Liver (tissue), 9 donors: Measurements from ENCODE around the gene KIT. TPM values are rescaled to one million over a fixed set of nuclear protein-coding genes. Genes with fewer than 3 reads are reported as not detected.

Experiments used
- DNase-seq: peaks from one replicate; pipeline ENCODE4 v3.0.0-alpha.2; 2017; ENCODE audit warnings: low spot score
- H3K27ac ChIP-seq, 2 donors: one replicate each; pipeline ENCODE4 v1.7.0; 2013; ENCODE audit warnings: inconsistent platforms in 2 of 2, low read length in 2 of 2, control low read depth in 1 of 2, low read depth in 1 of 2, mild to moderate bottlenecking in 1 of 2
- H3K27me3 ChIP-seq, 4 donors: one replicate each; pipeline versions ENCODE4 v1.6.1 to v1.7.0; 2013; ENCODE audit warnings: low read length in 3 of 4, inconsistent platforms in 1 of 4, mild to moderate bottlenecking in 1 of 4, moderate library complexity in 1 of 4; ENCODE audit not compliant: control insufficient read depth in 4 of 4, insufficient read depth in 4 of 4
- H3K36me3 ChIP-seq, 4 donors: one replicate each; pipeline versions ENCODE4 v1.6.1 to v1.7.0; 2013; ENCODE audit warnings: low read length in 3 of 4, mild to moderate bottlenecking in 3 of 4, low read depth in 1 of 4, moderate library complexity in 1 of 4; ENCODE audit not compliant: control insufficient read depth in 4 of 4, insufficient read depth in 3 of 4
- H3K4me1 ChIP-seq, 4 donors: one replicate each; pipeline versions ENCODE4 v1.6.1 to v1.7.0; 2013; ENCODE audit warnings: low read length in 3 of 4, mild to moderate bottlenecking in 3 of 4, moderate library complexity in 1 of 4; ENCODE audit not compliant: control insufficient read depth in 4 of 4, insufficient read depth in 4 of 4
- H3K4me3 ChIP-seq, 3 donors: one replicate each; pipeline versions ENCODE4 v1.6.1 to v1.7.0; 2013; ENCODE audit warnings: low read length in 3 of 3, control low read depth in 1 of 3, low read depth in 1 of 3, mild to moderate bottlenecking in 1 of 3
- H3K9ac ChIP-seq, 2 donors: one replicate each; pipeline ENCODE4 v1.7.0; 2013; ENCODE audit warnings: low read length in 2 of 2, mild to moderate bottlenecking in 2 of 2, moderate library complexity in 2 of 2, control low read depth in 1 of 2, low read depth in 1 of 2
- H3K9me3 ChIP-seq, 4 donors: one replicate each; pipeline versions ENCODE4 v1.6.1 to v1.7.0; 2013; ENCODE audit warnings: low read length in 3 of 4; ENCODE audit not compliant: control insufficient read depth in 4 of 4
- ATF3 ChIP-seq: IDR thresholded peaks from 2 replicates; pipeline ENCODE4 v1.6.1; 2016; ENCODE audit warnings: antibody characterized with exemption
- EGR1 ChIP-seq, 2 donors: IDR thresholded peaks; 2 replicates each; pipeline ENCODE4 v1.6.1; 2016 to 2018; ENCODE audit warnings: antibody characterized with exemption in 2 of 2, low read depth in 2 of 2
- FOXA1 ChIP-seq: IDR thresholded peaks from 2 replicates; pipeline ENCODE4 v1.6.1; 2016; ENCODE audit warnings: antibody characterized with exemption
- FOXA2 ChIP-seq: IDR thresholded peaks from 2 replicates; pipeline ENCODE4 v1.6.1; 2016; ENCODE audit warnings: antibody characterized with exemption
- GABPA ChIP-seq, 2 donors: IDR thresholded peaks in 1 of 2; conservative IDR thresholded peaks in 1 of 2; 2 replicates each; pipeline ENCODE4 v1.6.1; 2016; ENCODE audit warnings: antibody characterized with exemption in 2 of 2, mild to moderate bottlenecking in 1 of 2, moderate library complexity in 1 of 2
- HNF4A ChIP-seq, 2 donors: conservative IDR thresholded peaks; 2 replicates each; pipeline ENCODE4 v1.6.1; 2016; ENCODE audit warnings: antibody characterized with exemption in 2 of 2, mild to moderate bottlenecking in 2 of 2
- HNF4G ChIP-seq: IDR thresholded peaks from 2 replicates; pipeline ENCODE4 v1.6.1; 2016; ENCODE audit warnings: antibody characterized with exemption
- JUND ChIP-seq, 2 donors: IDR thresholded peaks; 2 replicates each; pipeline ENCODE4 v1.6.1; 2016; ENCODE audit warnings: antibody characterized with exemption in 2 of 2
- NR2F2 ChIP-seq: IDR thresholded peaks from 2 replicates; pipeline ENCODE4 v1.6.1; 2016; ENCODE audit warnings: antibody characterized with exemption
- RAD21 ChIP-seq, 2 donors: IDR thresholded peaks; 2 replicates each; pipeline ENCODE4 v1.6.1; 2016; ENCODE audit warnings: antibody characterized with exemption in 2 of 2, mild to moderate bottlenecking in 2 of 2
- RXRA ChIP-seq, 2 donors: IDR thresholded peaks; 2 replicates each; pipeline ENCODE4 v1.6.1; 2017 to 2018; ENCODE audit warnings: antibody characterized with exemption in 2 of 2, mild to moderate bottlenecking in 1 of 2
- SP1 ChIP-seq: IDR thresholded peaks from 2 replicates; pipeline ENCODE4 v1.6.1; 2018; ENCODE audit warnings: antibody characterized with exemption, mild to moderate bottlenecking
- TAF1 ChIP-seq: conservative IDR thresholded peaks from 2 replicates; pipeline ENCODE4 v1.6.1; 2016; ENCODE audit warnings: antibody characterized with exemption, mild to moderate bottlenecking
- YY1 ChIP-seq: IDR thresholded peaks from 2 replicates; pipeline ENCODE4 v1.6.1; 2016; ENCODE audit warnings: antibody characterized with exemption, mild to moderate bottlenecking
- WGBS: extraction: QIAGEN DNeasy Blood & Tissue Kit; methylation state at CpG from one replicate; pipeline ENCODE4 v1.1.7; 2013; 5-methylcytosine and 5-hydroxymethylcytosine counted together
- polyA plus RNA-seq, 2 donors: library from polyadenylated mRNA; stranded (reverse) in 1 of 2; unstranded in 1 of 2; fragments of 200-250 nt in 1 of 2; fragments of >200 nt in 1 of 2; fragmentation: Nextera tagmentation in 1 of 2; extraction: Ambion mirVana in 1 of 2; gene quantifications; one replicate each; pipeline versions ENCODE4 v1.2.1 to v1.2.3, GENCODE V29; 2013 to 2015
- total RNA-seq, 2 donors: library from RNA; depleted of rRNA; stranded (reverse); fragments of >200 nt; gene quantifications; one replicate each; pipeline ENCODE4 v1.2.3, GENCODE V29; 2014
- TF ChIP-seq, protein P1 (sequence below): IDR thresholded peaks from 2 replicates; pipeline ENCODE4 v1.6.1; 2016; ENCODE audit warnings: antibody characterized with exemption
- TF ChIP-seq, protein P2 (sequence below): fragments of 150-350 bp; IDR thresholded peaks from 2 replicates; pipeline ENCODE4 v1.5.1; 2017; ENCODE audit warnings: improper control_type of control experiment, low read depth, low read length; ENCODE audit not compliant: missing input control
- TF ChIP-seq, protein P3 (sequence below): IDR thresholded peaks from 2 replicates; pipeline ENCODE4 v1.6.1; 2016; ENCODE audit warnings: antibody characterized with exemption, mild to moderate bottlenecking
- TF ChIP-seq, protein P4 (sequence below): IDR thresholded peaks from 2 replicates; pipeline ENCODE4 v1.6.1; 2016; ENCODE audit warnings: antibody characterized with exemption
- donor health status: healthy.
- donor health status: healthy.
- donor health status: healthy.
- donor health status: healthy.
- donor health status: healthy.

KIT gene
- total and polyA plus RNA-seq, 4 donors = 0.06 to 5.5 (median 0.96) TPM

DNA sequence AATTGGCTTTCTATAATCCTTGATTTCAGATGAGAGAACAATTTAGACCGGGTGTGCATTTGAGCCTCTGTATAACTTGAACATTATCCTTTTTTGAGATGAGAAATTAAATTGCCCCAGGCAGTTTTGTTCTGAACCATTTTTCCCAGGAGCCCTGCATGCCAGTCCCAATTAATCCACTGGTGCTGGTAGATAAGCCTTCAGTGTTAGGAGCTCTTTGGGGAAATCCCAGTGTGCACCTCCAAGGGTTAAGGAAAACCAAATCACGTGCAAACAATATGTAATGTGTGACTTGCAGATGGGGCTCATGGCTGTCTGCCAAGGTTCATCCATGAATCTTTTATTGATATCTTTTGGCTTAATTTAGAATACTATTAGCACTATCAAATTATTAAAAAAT, 43.2 kb downstream of the KIT start:
- Histone ChIP-seq H3K4me1 (no peaks in the 10 kb centered on the region), H3K27me3 (peaks cover 0 to 2% (median 0%) of the 10 kb centered on the region in 4 donors), H3K27ac (no peak overlapping the region), H3K9me3 (no peaks in the 10 kb centered on the region), H3K9ac (no peak overlapping the region), H3K36me3 (no peaks in the 10 kb centered on the region), H3K4me3 (no peak overlapping the region)
- TF ChIP-seq JUND (IDR thresholded peaks at IDR 0.05) (no peak), GABPA (IDR thresholded peaks at IDR 0.05 in 1 of 2, conservative IDR thresholded peaks at IDR 0.05 in 1 of 2) (no peak), NR2F2 (no peak), FOXA2 (no peak)
- TF ChIP-seq, protein P1, sequence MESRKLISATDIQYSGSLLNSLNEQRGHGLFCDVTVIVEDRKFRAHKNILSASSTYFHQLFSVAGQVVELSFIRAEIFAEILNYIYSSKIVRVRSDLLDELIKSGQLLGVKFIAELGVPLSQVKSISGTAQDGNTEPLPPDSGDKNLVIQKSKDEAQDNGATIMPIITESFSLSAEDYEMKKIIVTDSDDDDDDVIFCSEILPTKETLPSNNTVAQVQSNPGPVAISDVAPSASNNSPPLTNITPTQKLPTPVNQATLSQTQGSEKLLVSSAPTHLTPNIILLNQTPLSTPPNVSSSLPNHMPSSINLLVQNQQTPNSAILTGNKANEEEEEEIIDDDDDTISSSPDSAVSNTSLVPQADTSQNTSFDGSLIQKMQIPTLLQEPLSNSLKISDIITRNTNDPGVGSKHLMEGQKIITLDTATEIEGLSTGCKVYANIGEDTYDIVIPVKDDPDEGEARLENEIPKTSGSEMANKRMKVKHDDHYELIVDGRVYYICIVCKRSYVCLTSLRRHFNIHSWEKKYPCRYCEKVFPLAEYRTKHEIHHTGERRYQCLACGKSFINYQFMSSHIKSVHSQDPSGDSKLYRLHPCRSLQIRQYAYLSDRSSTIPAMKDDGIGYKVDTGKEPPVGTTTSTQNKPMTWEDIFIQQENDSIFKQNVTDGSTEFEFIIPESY = no peak
- TF ChIP-seq, protein P2, sequence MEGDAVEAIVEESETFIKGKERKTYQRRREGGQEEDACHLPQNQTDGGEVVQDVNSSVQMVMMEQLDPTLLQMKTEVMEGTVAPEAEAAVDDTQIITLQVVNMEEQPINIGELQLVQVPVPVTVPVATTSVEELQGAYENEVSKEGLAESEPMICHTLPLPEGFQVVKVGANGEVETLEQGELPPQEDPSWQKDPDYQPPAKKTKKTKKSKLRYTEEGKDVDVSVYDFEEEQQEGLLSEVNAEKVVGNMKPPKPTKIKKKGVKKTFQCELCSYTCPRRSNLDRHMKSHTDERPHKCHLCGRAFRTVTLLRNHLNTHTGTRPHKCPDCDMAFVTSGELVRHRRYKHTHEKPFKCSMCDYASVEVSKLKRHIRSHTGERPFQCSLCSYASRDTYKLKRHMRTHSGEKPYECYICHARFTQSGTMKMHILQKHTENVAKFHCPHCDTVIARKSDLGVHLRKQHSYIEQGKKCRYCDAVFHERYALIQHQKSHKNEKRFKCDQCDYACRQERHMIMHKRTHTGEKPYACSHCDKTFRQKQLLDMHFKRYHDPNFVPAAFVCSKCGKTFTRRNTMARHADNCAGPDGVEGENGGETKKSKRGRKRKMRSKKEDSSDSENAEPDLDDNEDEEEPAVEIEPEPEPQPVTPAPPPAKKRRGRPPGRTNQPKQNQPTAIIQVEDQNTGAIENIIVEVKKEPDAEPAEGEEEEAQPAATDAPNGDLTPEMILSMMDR = no peak
- DNase-seq = no peak
- 16% methylated on average over 2 of the region's 2 CpGs for WGBS

- Histone ChIP-seq H3K27me3 (peaks cover 0 to 2% (median 0%) of the 10 kb centered on the region in 4 donors), H3K27ac (no peak overlapping the region), H3K9ac (no peak overlapping the region), H3K36me3 (no peaks in the 10 kb centered on the region), H3K4me3 (no peak overlapping the region), H3K9me3 (no peaks in the 10 kb centered on the region), H3K4me1 (no peaks in the 10 kb centered on the region)
- no peak for TF ChIP-seq HNF4G
- no peak for TF ChIP-seq SP1
- TF ChIP-seq JUND (IDR thresholded peaks at IDR 0.05) = no peak
- TF ChIP-seq RAD21 (IDR thresholded peaks at IDR 0.05) = no peak
- no peak for TF ChIP-seq TAF1
- TF ChIP-seq, protein P3, sequence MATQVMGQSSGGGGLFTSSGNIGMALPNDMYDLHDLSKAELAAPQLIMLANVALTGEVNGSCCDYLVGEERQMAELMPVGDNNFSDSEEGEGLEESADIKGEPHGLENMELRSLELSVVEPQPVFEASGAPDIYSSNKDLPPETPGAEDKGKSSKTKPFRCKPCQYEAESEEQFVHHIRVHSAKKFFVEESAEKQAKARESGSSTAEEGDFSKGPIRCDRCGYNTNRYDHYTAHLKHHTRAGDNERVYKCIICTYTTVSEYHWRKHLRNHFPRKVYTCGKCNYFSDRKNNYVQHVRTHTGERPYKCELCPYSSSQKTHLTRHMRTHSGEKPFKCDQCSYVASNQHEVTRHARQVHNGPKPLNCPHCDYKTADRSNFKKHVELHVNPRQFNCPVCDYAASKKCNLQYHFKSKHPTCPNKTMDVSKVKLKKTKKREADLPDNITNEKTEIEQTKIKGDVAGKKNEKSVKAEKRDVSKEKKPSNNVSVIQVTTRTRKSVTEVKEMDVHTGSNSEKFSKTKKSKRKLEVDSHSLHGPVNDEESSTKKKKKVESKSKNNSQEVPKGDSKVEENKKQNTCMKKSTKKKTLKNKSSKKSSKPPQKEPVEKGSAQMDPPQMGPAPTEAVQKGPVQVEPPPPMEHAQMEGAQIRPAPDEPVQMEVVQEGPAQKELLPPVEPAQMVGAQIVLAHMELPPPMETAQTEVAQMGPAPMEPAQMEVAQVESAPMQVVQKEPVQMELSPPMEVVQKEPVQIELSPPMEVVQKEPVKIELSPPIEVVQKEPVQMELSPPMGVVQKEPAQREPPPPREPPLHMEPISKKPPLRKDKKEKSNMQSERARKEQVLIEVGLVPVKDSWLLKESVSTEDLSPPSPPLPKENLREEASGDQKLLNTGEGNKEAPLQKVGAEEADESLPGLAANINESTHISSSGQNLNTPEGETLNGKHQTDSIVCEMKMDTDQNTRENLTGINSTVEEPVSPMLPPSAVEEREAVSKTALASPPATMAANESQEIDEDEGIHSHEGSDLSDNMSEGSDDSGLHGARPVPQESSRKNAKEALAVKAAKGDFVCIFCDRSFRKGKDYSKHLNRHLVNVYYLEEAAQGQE = no peak
- no peak for TF ChIP-seq RXRA (IDR thresholded peaks at IDR 0.05)
- TF ChIP-seq NR2F2 = no peak
- no peak for TF ChIP-seq HNF4A (conservative IDR thresholded peaks at IDR 0.05)
- TF ChIP-seq FOXA1 = no peak
- TF ChIP-seq, protein P2 = no peak
- TF ChIP-seq ATF3 = no peak
- no peak for TF ChIP-seq FOXA2
- TF ChIP-seq, protein P1 = no peak
- TF ChIP-seq GABPA (IDR thresholded peaks at IDR 0.05 in 1 of 2, conservative IDR thresholded peaks at IDR 0.05 in 1 of 2) = no peak
- TF ChIP-seq, protein P4, sequence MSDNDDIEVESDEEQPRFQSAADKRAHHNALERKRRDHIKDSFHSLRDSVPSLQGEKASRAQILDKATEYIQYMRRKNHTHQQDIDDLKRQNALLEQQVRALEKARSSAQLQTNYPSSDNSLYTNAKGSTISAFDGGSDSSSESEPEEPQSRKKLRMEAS = no peak
- no peak for TF ChIP-seq EGR1 (IDR thresholded peaks at IDR 0.05; ENCODE audit: low read depth in 2 of 2)
- no peak for TF ChIP-seq YY1
- DNase-seq = no peak
- WGBS = 86% methylated on average over 4 of the region's 4 CpGs
Observed at GRCh38 chr4:54703182-54703581, 45.4 kb downstream of the KIT start.
